Adipocyte (in vitro differentiated cells): ENCODE data around the gene SULT1C2.

ENCODE experiments used
- DNase-seq: peaks from one replicate; pipeline ENCODE4 v3.0.0-alpha.2; 2015; ENCODE audit warnings: low read depth
- H3K27me3 ChIP-seq: replicated peaks from 2 replicates; pipeline ENCODE4 v1.7.0; 2013; ENCODE audit warnings: mild to moderate bottlenecking, low read length, moderate library complexity; ENCODE audit not compliant: control insufficient read depth, insufficient read depth
- H3K36me3 ChIP-seq: 2 replicates; pipeline ENCODE4 v1.7.0; 2013; ENCODE audit warnings: low read length, mild to moderate bottlenecking, moderate library complexity; ENCODE audit not compliant: control insufficient read depth, insufficient read depth, severe bottlenecking
- H3K4me1 ChIP-seq: 2 replicates; pipeline ENCODE4 v1.7.0; 2013; ENCODE audit warnings: mild to moderate bottlenecking, low read length, moderate library complexity; ENCODE audit not compliant: control insufficient read depth, insufficient read depth
- H3K4me3 ChIP-seq: 2 replicates; pipeline ENCODE4 v1.7.0; 2013; ENCODE audit warnings: mild to moderate bottlenecking, low read length, moderate library complexity
- H3K9ac ChIP-seq: 2 replicates; pipeline ENCODE4 v1.7.0; 2013; ENCODE audit warnings: mild to moderate bottlenecking, low read length, moderate library complexity
- H3K9me3 ChIP-seq: 2 replicates; pipeline ENCODE4 v1.7.0; 2013; ENCODE audit warnings: mild to moderate bottlenecking, low read length, moderate library complexity; ENCODE audit not compliant: control insufficient read depth

The SULT1C2 gene

GRCh38 chr2:108297436-108298141, 8.9 kb downstream of the SULT1C2 start:
- no peaks in the 10 kb centered on the region for H3K27me3 ChIP-seq
- DNase-seq: peak; percentile 37
- H3K9me3 ChIP-seq: no peaks in the 10 kb centered on the region
- H3K36me3 ChIP-seq: no peaks in the 10 kb centered on the region
- H3K9ac ChIP-seq: no peak overlapping the region
- no peak overlapping the region for H3K4me3 ChIP-seq
- H3K4me1 ChIP-seq: peaks cover 12% of the 10 kb centered on the region

DNA sequence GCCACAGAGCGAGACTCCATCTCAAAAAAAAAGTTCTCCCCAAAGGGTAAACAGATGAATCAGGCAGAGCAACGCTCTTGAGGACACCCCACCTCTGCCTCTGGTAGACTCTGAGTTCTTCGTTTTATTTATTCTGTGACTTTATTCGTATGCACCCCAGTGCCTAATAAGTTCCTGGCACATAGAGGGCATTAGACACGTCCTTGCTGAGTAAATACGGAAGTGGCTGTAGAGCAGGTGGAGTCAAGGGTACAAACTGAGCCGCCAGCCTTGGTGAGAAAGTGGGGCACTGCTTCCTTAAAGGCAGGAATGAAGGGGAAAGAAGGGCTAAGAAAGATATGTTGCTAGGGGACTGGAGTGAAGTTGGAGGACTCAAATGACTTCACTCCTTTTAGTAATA, 12.9 kb downstream of the SULT1C2 start:
- H3K4me1 ChIP-seq: peaks cover 18% of the 10 kb centered on the region
- DNase-seq: no peak
- H3K9me3 ChIP-seq: no peaks in the 10 kb centered on the region
- no peak overlapping the region for H3K9ac ChIP-seq
- no peak overlapping the region for H3K4me3 ChIP-seq
- no peaks in the 10 kb centered on the region for H3K27me3 ChIP-seq
- no peaks in the 10 kb centered on the region for H3K36me3 ChIP-seq

- DNase-seq: no peak
- Histone ChIP-seq H3K27me3 (no peaks in the 10 kb centered on the region), H3K9me3 (no peaks in the 10 kb centered on the region), H3K9ac (no peak overlapping the region), H3K36me3 (no peaks in the 10 kb centered on the region), H3K4me3 (no peak overlapping the region), H3K4me1 (peaks cover 6% of the 10 kb centered on the region)
Observed at GRCh38 chr2:108304975-108305374, 16.3 kb downstream of the SULT1C2 start.

GRCh38 chr2:108305901-108306300, 17.2 kb downstream of the SULT1C2 start:
- no peak for DNase-seq
- Histone ChIP-seq H3K27me3 (no peaks in the 10 kb centered on the region), H3K4me3 (no peak overlapping the region), H3K36me3 (no peaks in the 10 kb centered on the region), H3K9ac (no peak overlapping the region), H3K9me3 (no peaks in the 10 kb centered on the region), H3K4me1 (peaks cover 6% of the 10 kb centered on the region)

GRCh38 chr2:108309903-108310302, 21.2 kb downstream of the SULT1C2 start:
- H3K27me3 ChIP-seq: no peaks in the 10 kb centered on the region
- no peaks in the 10 kb centered on the region for H3K36me3 ChIP-seq
- H3K9ac ChIP-seq: no peak overlapping the region

DNA sequence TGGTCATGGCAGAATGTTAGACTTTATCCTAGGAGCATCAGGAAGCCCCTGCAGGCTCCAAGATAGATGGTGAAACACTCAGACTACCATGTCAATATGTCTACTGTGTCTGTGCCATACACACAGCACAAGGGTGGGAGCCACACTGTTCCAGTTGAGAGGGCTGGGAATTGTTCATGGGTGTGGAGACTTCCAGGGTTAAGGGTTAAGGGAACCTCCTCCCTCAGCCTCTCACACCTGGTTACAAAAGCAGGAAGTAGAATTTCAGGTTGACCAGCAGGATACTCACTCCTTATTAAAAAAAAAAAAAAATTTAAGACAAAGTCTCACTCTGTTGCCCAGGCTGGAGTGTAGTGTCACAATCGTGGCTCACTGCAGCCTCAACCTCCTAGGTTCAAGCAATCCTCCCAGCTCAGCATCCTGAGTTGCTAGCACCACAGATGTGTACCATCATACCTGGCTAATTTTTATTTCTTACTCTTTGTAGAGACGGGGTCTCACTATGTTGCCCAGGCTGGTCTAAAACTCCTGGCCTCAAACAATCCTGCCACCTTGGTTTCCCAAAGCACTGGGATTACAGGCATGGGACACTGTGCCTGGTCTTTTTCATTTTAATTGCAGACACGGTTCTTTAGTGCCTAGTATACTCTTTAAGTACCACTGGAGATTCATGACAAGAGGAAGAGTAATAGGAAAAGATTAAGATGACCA, 26.0 kb downstream of the SULT1C2 start:
- DNase-seq: no peak
- H3K27me3 ChIP-seq: no peaks in the 10 kb centered on the region
- no peaks in the 10 kb centered on the region for H3K36me3 ChIP-seq
- no peak overlapping the region for H3K4me3 ChIP-seq
- no peak overlapping the region for H3K9ac ChIP-seq
- H3K9me3 ChIP-seq: no peaks in the 10 kb centered on the region
- peaks cover 10% of the 10 kb centered on the region for H3K4me1 ChIP-seq

More at GRCh38 chr2:108309903-108310302, 21.2 kb downstream of the SULT1C2 start:
- no peak for DNase-seq
- Histone ChIP-seq H3K4me3 (no peak overlapping the region), H3K4me1 (no peaks in the 10 kb centered on the region), H3K9me3 (no peaks in the 10 kb centered on the region)

- H3K4me1 ChIP-seq: peaks cover 10% of the 10 kb centered on the region
- no peaks in the 10 kb centered on the region for H3K9me3 ChIP-seq
- H3K4me3 ChIP-seq: no peak overlapping the region
- no peak overlapping the region for H3K9ac ChIP-seq
- DNase-seq: peak; percentile 12
- H3K27me3 ChIP-seq: no peaks in the 10 kb centered on the region
- H3K36me3 ChIP-seq: no peaks in the 10 kb centered on the region
Observed at GRCh38 chr2:108315444-108315934, 26.8 kb downstream of the SULT1C2 start.

GRCh38 chr2:108316033-108316432, 27.3 kb downstream of the SULT1C2 start:
- Histone ChIP-seq H3K9me3 (no peaks in the 10 kb centered on the region), H3K4me1 (peaks cover 10% of the 10 kb centered on the region), H3K27me3 (no peaks in the 10 kb centered on the region), H3K4me3 (no peak overlapping the region), H3K9ac (no peak overlapping the region), H3K36me3 (no peaks in the 10 kb centered on the region)
- no peak for DNase-seq

DNA sequence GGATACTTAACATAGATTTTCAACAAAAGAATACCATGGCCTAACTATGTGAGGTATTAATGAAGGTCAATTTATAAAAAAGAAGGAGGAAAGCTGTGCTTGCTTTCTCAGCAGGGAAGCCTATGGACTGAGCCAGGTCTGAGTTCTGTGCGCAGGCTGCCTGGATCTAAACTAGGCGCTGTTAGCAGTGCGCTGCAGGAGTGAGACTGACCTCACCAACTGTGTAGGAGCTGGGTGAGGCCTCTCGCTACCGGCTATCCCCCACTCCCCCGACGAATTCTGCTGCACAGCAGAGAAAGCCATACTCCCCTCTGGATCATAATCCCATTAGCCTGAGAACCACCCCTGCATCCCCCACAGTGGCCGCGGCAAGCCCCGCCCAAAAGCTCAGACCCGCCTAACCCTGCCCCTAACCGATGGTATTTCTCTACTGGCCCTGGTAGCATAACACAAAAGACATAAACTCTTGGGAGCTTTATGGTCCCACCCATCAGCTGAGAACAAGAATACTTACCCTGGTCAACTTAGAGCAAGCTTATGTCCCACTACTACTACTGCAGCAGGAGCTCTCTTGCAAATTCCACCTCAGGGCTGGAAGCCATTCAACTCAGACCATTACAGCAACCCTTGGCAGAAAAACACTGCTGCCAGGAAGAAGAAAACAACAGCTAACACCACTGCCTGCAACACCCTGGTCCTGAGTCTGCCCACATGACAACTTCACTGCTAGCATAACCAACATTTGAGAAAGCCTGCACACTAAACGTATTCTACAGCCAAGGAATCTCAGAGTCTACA, 28.0 kb downstream of the SULT1C2 start:
- no peak for DNase-seq
- Histone ChIP-seq H3K4me1 (peaks cover 10% of the 10 kb centered on the region), H3K9me3 (no peaks in the 10 kb centered on the region), H3K36me3 (no peaks in the 10 kb centered on the region), H3K4me3 (no peak overlapping the region), H3K27me3 (no peaks in the 10 kb centered on the region), H3K9ac (no peak overlapping the region)

- Histone ChIP-seq H3K27me3 (no peaks in the 10 kb centered on the region), H3K4me1 (peaks cover 26% of the 10 kb centered on the region), H3K36me3 (no peaks in the 10 kb centered on the region), H3K9me3 (no peaks in the 10 kb centered on the region), H3K9ac (no peak overlapping the region), H3K4me3 (no peak overlapping the region)
- DNase-seq: no peak
Observed at GRCh38 chr2:108320326-108320922, 31.7 kb downstream of the SULT1C2 start.

- Histone ChIP-seq H3K4me3 (no peak overlapping the region), H3K36me3 (no peaks in the 10 kb centered on the region), H3K4me1 (peaks cover 23% of the 10 kb centered on the region), H3K9me3 (no peaks in the 10 kb centered on the region), H3K9ac (no peak overlapping the region), H3K27me3 (no peaks in the 10 kb centered on the region)
- no peak for DNase-seq
Observed at GRCh38 chr2:108323619-108324018, 34.9 kb downstream of the SULT1C2 start.
